A549 (cell line): Measurements from ENCODE around the gene PNLDC1. TPM values are rescaled to one million over a fixed set of nuclear protein-coding genes. Genes with fewer than 3 reads are reported as not detected.

Source experiments
- ATAC-seq, 2 experiments: fragments of 200-7000 bp in 1 of 2; fragments of >200 bp in 1 of 2; cut with Nextera tagmentation in 1 of 2; cut with Tn5 transposase in 1 of 2; 3 replicates each; pipeline versions ENCODE4 v1.8.0 to v1.9.1; 2018 to 2020; ENCODE audit warnings: mild to moderate bottlenecking in 1 of 2, moderate library complexity in 1 of 2
- CTCF ChIA-PET: fragments of 300-600 bp; sonication (Branson Sonifier 250); formaldehyde crosslinking; extraction: SDS; loops from one replicate; lab custom pipeline; 2021; ENCODE audit warnings: antibody characterized with exemption, inconsistent platforms; lab: Yijun Ruan, JAX
- POLR2A ChIA-PET: fragments of 350-600 bp; formaldehyde crosslinking; extraction: SDS; loops from one replicate; lab custom pipeline; 2021; ENCODE audit warnings: antibody characterized with exemption, inconsistent platforms; lab: Yijun Ruan, JAX
- DNase-seq, 2 experiments: peaks; one replicate each; pipeline versions ENCODE4 v3.0.0 to v3.0.0-alpha.2; 2011 to 2016; ENCODE audit warnings: low read depth in 1 of 2, low spot score in 1 of 2
- FAIRE-seq: peaks from 2 replicates; lab custom pipeline; 2011; peaks lifted over from hg19 to GRCh38; lab: Jason Lieb, UNC
- H3K27ac ChIP-seq, 2 experiments: fragments of >200 bp; sonication (Bioruptor Twin); formaldehyde crosslinking; 3 replicates each; pipeline ENCODE4 v1.5.1; 2016 to 2017
- H3K4me1 ChIP-seq: fragments of >200 bp; sonication (Bioruptor Twin); formaldehyde crosslinking; 3 replicates; pipeline ENCODE4 v1.6.1; 2016
- H3K4me2 ChIP-seq: fragments of >200 bp; sonication (Bioruptor Twin); formaldehyde crosslinking; 3 replicates; pipeline ENCODE4 v1.6.1; 2016
- H3K4me3 ChIP-seq: fragments of >200 bp; sonication (Bioruptor Twin); formaldehyde crosslinking; 3 replicates; pipeline ENCODE4 v1.5.1; 2016
- H3K9me3 ChIP-seq: fragments of >200 bp; sonication (Bioruptor Twin); formaldehyde crosslinking; 3 replicates; pipeline ENCODE4 v1.6.1; 2016
- CBX8 ChIP-seq: fragments of 200-600 bp; sonication (generic); IDR thresholded peaks from 2 replicates; pipeline ENCODE4 v1.6.1; 2016
- CEBPB ChIP-seq, 2 experiments: fragments of >200 bp in 1 of 2; sonication (Bioruptor Twin) in 1 of 2; formaldehyde crosslinking in 1 of 2; IDR thresholded peaks; 2 replicates each; pipeline ENCODE4 v1.6.1; 2012 to 2016
- EHMT2 ChIP-seq: fragments of 200-600 bp; sonication (generic); IDR thresholded peaks from 2 replicates; pipeline ENCODE4 v1.6.1; 2016; ENCODE audit warnings: antibody characterized with exemption, low read depth, mild to moderate bottlenecking, moderate library complexity
- FOXS1 ChIP-seq: fragments of 250-450 bp; sonication (Bioruptor Pico); IDR thresholded peaks from 2 replicates; pipeline ENCODE4 v1.5.0; 2020; ENCODE audit warnings: mild to moderate bottlenecking, moderate library complexity
- HEYL ChIP-seq: fragments of 250-450 bp; sonication (Bioruptor Pico); IDR thresholded peaks from 2 replicates; pipeline ENCODE4 v1.8.0; 2021; ENCODE audit warnings: mild to moderate bottlenecking, moderate library complexity
- HOXB13 ChIP-seq: fragments of 250-450 bp; sonication (Bioruptor Pico); IDR thresholded peaks from 2 replicates; pipeline ENCODE4 v1.5.0; 2020; ENCODE audit warnings: low read depth, mild to moderate bottlenecking, moderate library complexity
- JUN ChIP-seq, 2 experiments: fragments of >200 bp; sonication (Bioruptor Twin); formaldehyde crosslinking; IDR thresholded peaks; 2 replicates in 1 of 2; 3 replicates in 1 of 2; pipeline ENCODE4 v1.6.1; 2016 to 2017
- KDM1A ChIP-seq: fragments of 200-600 bp; sonication (generic); IDR thresholded peaks from 2 replicates; pipeline ENCODE4 v1.6.1; 2016; ENCODE audit warnings: low read depth, mild to moderate bottlenecking
- MAX ChIP-seq: IDR thresholded peaks from 2 replicates; pipeline ENCODE4 v1.6.1; 2012
- MAZ ChIP-seq: fragments of 150-350 bp; IDR thresholded peaks from 2 replicates; pipeline ENCODE4 v1.6.1; 2014; ENCODE audit warnings: antibody characterized with exemption, low read depth, low read length, borderline replicate concordance
- NFE2L2 ChIP-seq: fragments of 150-350 bp; conservative IDR thresholded peaks from 2 replicates; pipeline ENCODE4 v1.6.1; 2014; ENCODE audit warnings: low read length
- NPAS2 ChIP-seq: fragments of 250-450 bp; sonication (Bioruptor Pico); IDR thresholded peaks from 2 replicates; pipeline ENCODE4 v1.8.0; 2022; ENCODE audit warnings: mild to moderate bottlenecking, moderate library complexity, borderline replicate concordance
- PHF8 ChIP-seq: fragments of 200-600 bp; sonication (generic); IDR thresholded peaks from 2 replicates; pipeline ENCODE4 v1.6.1; 2016; ENCODE audit warnings: low read depth, mild to moderate bottlenecking, antibody characterized with exemption, moderate library complexity, borderline replicate concordance
- POLR2A ChIP-seq: IDR thresholded peaks from 2 replicates; pipeline ENCODE4 v1.6.1; 2012; ENCODE audit warnings: mild to moderate bottlenecking, low read length
- RAD21 ChIP-seq, 2 experiments: fragments of >200 bp in 1 of 2; sonication (Bioruptor Twin) in 1 of 2; formaldehyde crosslinking in 1 of 2; IDR thresholded peaks in 1 of 2; conservative IDR thresholded peaks in 1 of 2; 2 replicates in 1 of 2; 3 replicates in 1 of 2; pipeline ENCODE4 v1.6.1; 2012 to 2018; ENCODE audit warnings: inconsistent platforms in 1 of 2
- RARB ChIP-seq: fragments of 250-450 bp; sonication (Bioruptor Pico); IDR thresholded peaks from 2 replicates; pipeline ENCODE4 v1.8.0; 2021; ENCODE audit warnings: mild to moderate bottlenecking, moderate library complexity
- RCOR1 ChIP-seq: fragments of 150-350 bp; IDR thresholded peaks from 2 replicates; pipeline ENCODE4 v1.6.1; 2014; ENCODE audit warnings: antibody characterized with exemption, low read length, low read depth
- TP53 ChIP-seq: fragments of 250-450 bp; sonication (Bioruptor Pico); IDR thresholded peaks from 2 replicates; pipeline ENCODE4 v1.5.0; 2021; ENCODE audit warnings: mild to moderate bottlenecking, moderate library complexity
- ZC3H11A ChIP-seq: fragments of 450-650 bp; IDR thresholded peaks from 2 replicates; pipeline ENCODE4 v1.6.1; 2014; ENCODE audit warnings: antibody characterized with exemption, mild to moderate bottlenecking
- WGBS: methylation state at CpG from one replicate; pipeline ENCODE4 v1.1.6; 2017; ENCODE audit errors: missing lambda C conversion rate; 5-methylcytosine and 5-hydroxymethylcytosine counted together
- polyA plus RNA-seq, 4 experiments: library from polyadenylated mRNA; depleted of rRNA in 3 of 4; stranded (reverse); fragments of >200 nt; fragmentation: RNase III in 1 of 4; extraction: RNeasy Plus Mini Kit Qiagen cat#74134 plus additional on column Dnase treatment in 1 of 4; gene quantifications; 2 replicates in 3 of 4; 3 replicates in 1 of 4; pipeline ENCODE4 v1.2.3, GENCODE V29; 2011 to 2017
- TF ChIP-seq, protein P1 (sequence below): fragments of >200 bp; sonication (Bioruptor Twin); formaldehyde crosslinking; IDR thresholded peaks from 3 replicates; pipeline ENCODE4 v1.6.1; 2016
- TF ChIP-seq, protein P2 (sequence below): fragments of >200 bp; sonication (Bioruptor Twin); formaldehyde crosslinking; IDR thresholded peaks from 3 replicates; pipeline ENCODE4 v1.5.1; 2016
- TF ChIP-seq, protein P3 (sequence below): fragments of >200 bp; sonication (Bioruptor Twin); formaldehyde crosslinking; IDR thresholded peaks from 2 replicates; pipeline ENCODE4 v1.6.1; 2016
- TF ChIP-seq, protein P4 (sequence below): fragments of 200-600 bp; sonication (generic); IDR thresholded peaks from 2 replicates; pipeline ENCODE4 v1.6.1; 2016; ENCODE audit warnings: antibody characterized with exemption, mild to moderate bottlenecking, moderate library complexity

PNLDC1 gene
- polyA plus RNA-seq, 2 of the 4 experiments (the other 2 are of a cell fraction) = 0.09 to 0.13 TPM

- DNase-seq (no peak), ATAC-seq (no peak), FAIRE-seq (no peak)
- TF ChIP-seq CBX8 (no peak), ZC3H11A (no peak), HOXB13 (CRISPR knock-in tag) (no peak), POLR2A (no peak)
- TF ChIP-seq, protein P1, sequence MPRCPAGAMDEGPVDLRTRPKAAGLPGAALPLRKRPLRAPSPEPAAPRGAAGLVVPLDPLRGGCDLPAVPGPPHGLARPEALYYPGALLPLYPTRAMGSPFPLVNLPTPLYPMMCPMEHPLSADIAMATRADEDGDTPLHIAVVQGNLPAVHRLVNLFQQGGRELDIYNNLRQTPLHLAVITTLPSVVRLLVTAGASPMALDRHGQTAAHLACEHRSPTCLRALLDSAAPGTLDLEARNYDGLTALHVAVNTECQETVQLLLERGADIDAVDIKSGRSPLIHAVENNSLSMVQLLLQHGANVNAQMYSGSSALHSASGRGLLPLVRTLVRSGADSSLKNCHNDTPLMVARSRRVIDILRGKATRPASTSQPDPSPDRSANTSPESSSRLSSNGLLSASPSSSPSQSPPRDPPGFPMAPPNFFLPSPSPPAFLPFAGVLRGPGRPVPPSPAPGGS = no peak
- Histone ChIP-seq H3K4me1 (no peaks in the 10 kb centered on the region), H3K27ac (no peak overlapping the region), H3K4me3 (no peak overlapping the region), H3K4me2 (no peak overlapping the region), H3K9me3 (no peaks in the 10 kb centered on the region)
- POLR2A ChIA-PET = no interaction called here
- CTCF ChIA-PET = interaction anchor here (0.6 kb wide), 1 partner anchor 13 kb away, joined by 3 read pairs; no protein-coding TSS in a partner anchor
Measured at GRCh38 chr6:159769470-159769869, 30.6 kb upstream of the PNLDC1 start.

DNA sequence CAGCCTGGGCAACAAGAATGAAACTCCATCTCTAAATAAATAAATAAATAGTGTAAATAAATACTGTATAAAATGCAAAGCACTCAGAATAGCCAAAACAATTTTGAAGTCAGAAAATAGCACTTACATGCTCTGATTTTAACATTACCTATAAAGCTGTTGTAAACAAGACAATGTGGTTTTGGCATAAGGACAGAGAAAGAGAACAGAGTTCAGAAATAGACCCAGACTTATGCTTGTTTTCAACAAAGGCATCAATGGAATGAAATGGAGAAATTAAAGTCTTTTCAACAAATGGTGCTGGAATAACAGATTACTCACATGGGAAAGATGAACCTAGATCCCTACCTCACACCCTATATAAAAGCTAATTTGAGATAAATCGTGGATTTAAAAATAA lies 27.9 kb upstream of the PNLDC1 start:
- ChIA-PET POLR2A (interaction anchor here (1.0 kb wide), 1 partner anchor 18 kb away, joined by 3 read pairs; the partner anchor contains the start of gene TCP1), CTCF (interaction anchor here (2.0 kb wide), 1 partner anchor 11 kb away, joined by 7 read pairs; no protein-coding TSS in a partner anchor)
- H3K4me1 ChIP-seq = no peaks in the 10 kb centered on the region
- no peak overlapping the region for H3K4me2 ChIP-seq
- DNase-seq = no peak
- WGBS = 40% methylated on average over 1 of the region's 1 CpG
- no peak overlapping the region for H3K27ac ChIP-seq
- no peak for ATAC-seq
- TF ChIP-seq TP53 (no peak), JUN (IDR thresholded peaks at IDR 0.05) (no peak), PHF8 (no peak), FOXS1 (CRISPR knock-in tag) (no peak), MAX (no peak), MAZ (no peak), CEBPB (IDR thresholded peaks at IDR 0.05) (no peak), NPAS2 (no peak), RAD21 (conservative IDR thresholded peaks at IDR 0.05 in 1 of 2, IDR thresholded peaks at IDR 0.05 in 1 of 2) (no peak), RARB (no peak), EHMT2 (no peak), NFE2L2 (no peak), RCOR1 (no peak), HEYL (no peak), KDM1A (no peak)
- TF ChIP-seq, protein P2, sequence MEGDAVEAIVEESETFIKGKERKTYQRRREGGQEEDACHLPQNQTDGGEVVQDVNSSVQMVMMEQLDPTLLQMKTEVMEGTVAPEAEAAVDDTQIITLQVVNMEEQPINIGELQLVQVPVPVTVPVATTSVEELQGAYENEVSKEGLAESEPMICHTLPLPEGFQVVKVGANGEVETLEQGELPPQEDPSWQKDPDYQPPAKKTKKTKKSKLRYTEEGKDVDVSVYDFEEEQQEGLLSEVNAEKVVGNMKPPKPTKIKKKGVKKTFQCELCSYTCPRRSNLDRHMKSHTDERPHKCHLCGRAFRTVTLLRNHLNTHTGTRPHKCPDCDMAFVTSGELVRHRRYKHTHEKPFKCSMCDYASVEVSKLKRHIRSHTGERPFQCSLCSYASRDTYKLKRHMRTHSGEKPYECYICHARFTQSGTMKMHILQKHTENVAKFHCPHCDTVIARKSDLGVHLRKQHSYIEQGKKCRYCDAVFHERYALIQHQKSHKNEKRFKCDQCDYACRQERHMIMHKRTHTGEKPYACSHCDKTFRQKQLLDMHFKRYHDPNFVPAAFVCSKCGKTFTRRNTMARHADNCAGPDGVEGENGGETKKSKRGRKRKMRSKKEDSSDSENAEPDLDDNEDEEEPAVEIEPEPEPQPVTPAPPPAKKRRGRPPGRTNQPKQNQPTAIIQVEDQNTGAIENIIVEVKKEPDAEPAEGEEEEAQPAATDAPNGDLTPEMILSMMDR = no peak
- TF ChIP-seq, protein P3, sequence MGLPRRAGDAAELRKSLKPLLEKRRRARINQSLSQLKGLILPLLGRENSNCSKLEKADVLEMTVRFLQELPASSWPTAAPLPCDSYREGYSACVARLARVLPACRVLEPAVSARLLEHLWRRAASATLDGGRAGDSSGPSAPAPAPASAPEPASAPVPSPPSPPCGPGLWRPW = no peak
- TF ChIP-seq, protein P4, sequence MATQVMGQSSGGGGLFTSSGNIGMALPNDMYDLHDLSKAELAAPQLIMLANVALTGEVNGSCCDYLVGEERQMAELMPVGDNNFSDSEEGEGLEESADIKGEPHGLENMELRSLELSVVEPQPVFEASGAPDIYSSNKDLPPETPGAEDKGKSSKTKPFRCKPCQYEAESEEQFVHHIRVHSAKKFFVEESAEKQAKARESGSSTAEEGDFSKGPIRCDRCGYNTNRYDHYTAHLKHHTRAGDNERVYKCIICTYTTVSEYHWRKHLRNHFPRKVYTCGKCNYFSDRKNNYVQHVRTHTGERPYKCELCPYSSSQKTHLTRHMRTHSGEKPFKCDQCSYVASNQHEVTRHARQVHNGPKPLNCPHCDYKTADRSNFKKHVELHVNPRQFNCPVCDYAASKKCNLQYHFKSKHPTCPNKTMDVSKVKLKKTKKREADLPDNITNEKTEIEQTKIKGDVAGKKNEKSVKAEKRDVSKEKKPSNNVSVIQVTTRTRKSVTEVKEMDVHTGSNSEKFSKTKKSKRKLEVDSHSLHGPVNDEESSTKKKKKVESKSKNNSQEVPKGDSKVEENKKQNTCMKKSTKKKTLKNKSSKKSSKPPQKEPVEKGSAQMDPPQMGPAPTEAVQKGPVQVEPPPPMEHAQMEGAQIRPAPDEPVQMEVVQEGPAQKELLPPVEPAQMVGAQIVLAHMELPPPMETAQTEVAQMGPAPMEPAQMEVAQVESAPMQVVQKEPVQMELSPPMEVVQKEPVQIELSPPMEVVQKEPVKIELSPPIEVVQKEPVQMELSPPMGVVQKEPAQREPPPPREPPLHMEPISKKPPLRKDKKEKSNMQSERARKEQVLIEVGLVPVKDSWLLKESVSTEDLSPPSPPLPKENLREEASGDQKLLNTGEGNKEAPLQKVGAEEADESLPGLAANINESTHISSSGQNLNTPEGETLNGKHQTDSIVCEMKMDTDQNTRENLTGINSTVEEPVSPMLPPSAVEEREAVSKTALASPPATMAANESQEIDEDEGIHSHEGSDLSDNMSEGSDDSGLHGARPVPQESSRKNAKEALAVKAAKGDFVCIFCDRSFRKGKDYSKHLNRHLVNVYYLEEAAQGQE = no peak
- TF ChIP-seq, protein P1 = no peak
- no peak overlapping the region for H3K4me3 ChIP-seq
- no peaks in the 10 kb centered on the region for H3K9me3 ChIP-seq
- FAIRE-seq = no peak
